Amniotic stem cell (primary cell): Measurements from ENCODE around the gene BTG3.

ENCODE experiments used
- DNase-seq: peaks from one replicate; lab custom pipeline; 2025; lab: John Stamatoyannopoulos, UW

Gene BTG3, protein sequence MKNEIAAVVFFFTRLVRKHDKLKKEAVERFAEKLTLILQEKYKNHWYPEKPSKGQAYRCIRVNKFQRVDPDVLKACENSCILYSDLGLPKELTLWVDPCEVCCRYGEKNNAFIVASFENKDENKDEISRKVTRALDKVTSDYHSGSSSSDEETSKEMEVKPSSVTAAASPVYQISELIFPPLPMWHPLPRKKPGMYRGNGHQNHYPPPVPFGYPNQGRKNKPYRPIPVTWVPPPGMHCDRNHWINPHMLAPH

DNA sequence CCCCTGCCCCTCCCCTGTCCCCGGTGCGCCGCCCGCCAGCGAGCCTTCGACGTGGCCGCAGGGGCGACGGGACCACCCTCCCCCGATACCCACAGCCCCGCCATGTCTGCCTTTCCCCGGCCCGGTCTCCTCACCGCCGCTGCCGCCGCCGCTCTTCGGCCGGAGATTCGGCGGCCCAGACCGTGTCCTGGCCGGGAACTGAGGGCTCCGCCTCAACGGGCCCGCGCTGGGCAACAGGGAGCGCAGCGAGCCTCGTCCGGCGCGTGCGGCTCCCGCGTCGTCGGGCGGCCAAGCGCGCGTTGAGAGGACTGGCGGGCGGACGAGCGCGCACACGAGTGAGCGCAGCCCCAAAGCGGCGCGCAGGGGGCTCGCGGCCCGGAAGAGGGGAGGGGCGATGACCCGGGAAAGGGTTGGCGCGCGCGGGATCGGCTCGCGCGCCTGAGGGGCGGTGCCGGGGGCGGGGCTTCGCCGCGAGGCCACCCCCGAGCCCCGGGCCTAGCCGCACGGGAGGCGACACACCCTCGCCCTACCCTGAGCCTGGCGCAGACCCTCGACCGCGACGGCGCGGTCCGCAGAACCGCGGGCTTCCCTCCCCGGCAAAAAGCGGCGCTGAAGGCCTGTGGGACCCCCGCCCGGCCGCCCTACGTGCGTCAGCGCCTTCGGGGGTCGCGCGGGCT, at the start of gene BTG3:
Gene BTG3 (minus strand): TSS at position 337 of the 677 bp plus-strand sequence. CDS start 3,757 bp downstream, outside the sequence.
- peak; percentile 36 for DNase-seq

DNA sequence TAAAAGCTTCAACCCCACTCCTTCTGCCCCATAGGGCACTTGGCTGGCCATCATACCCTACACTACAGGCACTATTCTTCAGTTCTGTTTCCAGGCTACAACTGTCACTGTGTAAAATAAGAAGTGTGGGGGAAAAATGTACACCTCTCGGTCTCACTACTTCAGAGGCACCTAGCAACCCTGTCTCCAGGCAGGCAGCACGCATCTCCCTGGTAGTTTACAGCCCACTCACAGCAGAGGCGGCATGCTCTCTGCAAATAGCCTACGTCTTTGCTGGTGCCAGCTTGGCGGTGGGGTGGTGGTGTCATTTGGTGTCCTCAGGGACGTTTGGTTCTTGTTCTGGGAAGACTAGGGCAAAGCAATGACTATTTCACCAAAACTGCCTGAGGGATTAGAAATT, 48.2 kb upstream of the BTG3 start:
- no peak for DNase-seq

DNA sequence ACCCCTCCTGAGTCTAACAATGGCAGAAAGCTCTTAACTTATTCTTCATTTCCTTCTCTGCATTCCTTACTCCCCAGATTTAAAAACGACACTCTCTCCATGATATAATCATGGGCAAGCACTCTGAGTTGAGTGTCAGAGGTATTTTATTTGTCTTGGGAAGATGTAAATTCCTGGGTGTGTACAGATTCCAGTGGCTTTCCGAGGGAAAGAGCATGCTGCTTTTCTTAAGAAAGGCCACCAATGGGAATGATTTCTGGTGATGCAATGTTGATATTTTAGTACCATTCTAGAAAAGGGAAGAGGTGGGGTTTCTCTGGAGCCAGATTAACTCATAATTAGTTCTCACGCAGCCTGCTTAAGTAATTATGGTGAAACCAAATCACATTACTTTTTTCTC, 47.8 kb upstream of the BTG3 start:
- DNase-seq = no peak

DNA sequence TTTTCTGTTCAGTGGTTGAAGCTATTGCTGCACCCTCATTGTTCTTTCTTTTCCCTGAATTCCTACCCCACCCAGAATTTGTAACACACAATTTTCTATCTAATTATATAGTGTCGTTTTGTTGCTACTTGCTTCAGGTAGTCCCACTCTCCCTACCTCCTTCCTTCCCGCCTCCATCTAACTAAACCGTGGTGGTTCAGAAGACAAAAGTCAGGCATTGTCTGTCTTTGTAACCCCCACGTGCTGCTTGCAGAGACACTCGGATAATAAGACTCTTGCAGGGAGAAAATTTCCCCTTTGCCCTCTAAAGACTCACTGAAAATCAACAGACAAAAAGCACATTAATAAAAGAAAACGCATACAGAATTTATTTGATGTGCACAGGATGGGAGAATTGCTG, 46.2 kb upstream of the BTG3 start:
- no peak for DNase-seq

DNA sequence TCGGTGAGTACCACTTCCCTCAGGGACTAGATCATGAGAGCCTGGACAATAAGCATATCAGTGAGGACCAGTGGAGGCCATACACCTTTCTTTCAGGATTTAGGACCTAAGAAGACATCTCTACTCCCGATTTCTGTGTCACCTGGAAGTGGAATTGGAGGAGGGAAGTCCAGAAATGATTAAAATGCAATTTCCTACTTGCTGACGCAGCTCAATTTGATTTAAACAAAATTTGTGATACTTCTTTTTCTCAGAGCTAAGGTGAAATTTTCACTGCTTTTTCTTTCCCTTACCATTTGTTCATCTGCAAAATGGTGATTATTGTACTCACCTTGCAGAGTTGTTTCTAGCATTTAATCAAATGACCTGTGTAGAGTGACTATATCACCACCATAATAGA, 38.8 kb upstream of the BTG3 start:
- DNase-seq = no peak

DNA sequence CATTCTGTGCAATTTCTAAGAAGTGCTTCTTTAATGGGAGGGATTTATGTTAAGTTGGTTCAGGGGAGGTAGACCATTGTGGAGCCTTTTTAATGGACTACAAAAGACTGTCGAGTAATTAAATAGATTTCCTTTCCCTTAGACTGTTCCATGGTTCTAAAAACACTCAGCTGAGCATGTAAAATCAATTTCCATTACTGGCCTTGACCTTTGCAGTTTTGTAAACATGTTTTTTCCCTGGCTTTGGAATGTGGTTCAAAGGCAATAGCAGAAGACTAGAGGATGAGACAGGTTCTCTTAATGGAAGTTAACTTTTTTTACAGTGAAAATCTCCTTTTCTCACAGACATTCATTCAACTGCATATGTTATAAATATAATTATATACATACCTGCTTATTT, 37.6 kb upstream of the BTG3 start:
- no peak for DNase-seq

DNA sequence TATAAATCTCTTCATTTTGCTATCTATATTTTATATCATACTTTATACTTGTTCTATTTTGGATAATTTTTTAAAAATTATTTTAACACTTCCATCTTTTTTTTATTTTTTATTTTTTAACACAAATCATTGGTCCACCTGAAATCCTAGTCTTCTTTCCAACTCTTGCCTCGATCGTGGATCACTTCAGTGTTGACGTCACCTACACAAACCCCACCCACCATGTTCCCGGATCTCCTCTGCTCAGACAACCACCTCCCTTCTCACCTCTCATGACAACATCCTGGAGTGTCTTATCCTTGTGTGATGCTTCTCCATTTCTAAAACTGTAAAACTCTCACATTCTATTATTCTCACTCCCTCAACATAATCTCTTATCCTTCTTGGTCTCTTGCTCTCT, 34.1 kb upstream of the BTG3 start:
- no peak for DNase-seq

DNA sequence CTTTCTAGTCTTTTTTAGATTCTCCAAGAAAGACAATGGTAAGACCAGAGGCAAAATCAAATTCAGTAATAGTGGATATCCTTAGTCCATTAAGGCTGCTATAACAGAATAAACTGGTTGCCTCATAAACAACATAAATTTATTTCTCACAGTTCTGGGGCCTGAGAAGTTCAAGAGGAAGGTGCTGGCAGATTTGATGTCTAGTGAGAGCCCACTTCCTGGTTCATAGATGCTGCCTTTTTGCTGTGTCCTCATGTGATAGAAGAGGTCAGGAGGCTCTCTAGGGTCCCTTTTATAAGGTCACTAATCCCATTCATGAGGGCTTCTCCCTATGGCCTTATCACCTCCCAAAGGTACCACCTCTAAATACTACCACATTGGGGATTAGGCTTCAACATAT, 31.5 kb upstream of the BTG3 start:
- DNase-seq = no peak

DNA sequence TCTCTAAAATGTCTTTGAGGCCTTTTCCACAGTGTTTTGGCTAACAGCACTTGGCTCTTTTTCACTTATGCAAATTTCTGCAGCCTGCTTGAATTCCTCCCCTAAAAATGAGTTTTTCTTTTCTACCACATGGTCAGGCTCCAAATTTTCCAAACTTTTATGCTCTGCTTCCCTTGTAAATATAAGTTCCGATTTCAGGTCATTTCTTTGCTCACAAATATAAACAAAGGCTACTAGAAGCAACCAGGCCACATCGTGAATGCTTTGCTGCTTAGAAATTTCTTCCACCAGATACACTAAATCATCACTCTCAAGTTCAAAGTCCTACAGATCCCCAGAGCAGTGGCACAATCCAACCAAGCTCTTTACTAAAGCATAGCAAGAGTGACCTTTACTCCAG, 28.1 kb upstream of the BTG3 start:
- DNase-seq = no peak

DNA sequence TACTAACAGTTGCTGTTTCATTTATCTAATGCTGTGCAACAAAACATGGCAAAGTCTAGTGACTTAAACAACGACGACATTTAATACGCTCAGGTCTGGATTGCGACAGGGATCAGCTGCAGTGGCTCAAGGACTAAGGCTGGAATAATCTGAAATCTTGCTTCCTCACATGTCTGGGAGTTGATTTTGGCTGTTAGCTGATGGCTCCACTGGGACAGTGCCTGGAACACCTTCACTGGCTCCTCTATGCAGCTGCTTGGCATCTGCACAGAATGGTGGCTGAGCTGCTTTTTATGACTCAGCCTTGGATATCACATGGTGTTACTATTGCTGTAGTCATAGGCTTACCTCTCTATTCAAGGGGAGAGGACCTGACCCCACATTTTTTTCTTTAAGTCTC, 24.0 kb upstream of the BTG3 start:
- no peak for DNase-seq

DNA sequence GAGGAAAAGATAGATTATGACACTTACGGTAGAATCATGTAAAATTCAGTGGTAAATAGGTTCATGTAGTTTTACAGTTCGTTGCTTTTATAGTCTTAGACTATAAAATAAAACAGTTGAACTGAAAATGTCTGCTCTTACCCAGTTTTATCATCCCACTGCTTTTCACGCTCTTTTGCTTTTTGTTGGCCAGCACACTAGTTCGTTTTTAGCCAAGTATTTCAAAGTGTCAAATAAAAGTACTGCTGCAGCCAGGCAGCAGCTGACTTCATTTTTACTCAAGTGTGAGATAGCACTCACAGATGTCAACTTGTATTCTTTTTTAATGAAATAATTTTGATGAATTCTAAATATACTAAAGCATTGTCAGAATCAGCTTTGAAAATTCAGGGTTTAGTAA, 18.5 kb upstream of the BTG3 start:
- DNase-seq = no peak

DNA sequence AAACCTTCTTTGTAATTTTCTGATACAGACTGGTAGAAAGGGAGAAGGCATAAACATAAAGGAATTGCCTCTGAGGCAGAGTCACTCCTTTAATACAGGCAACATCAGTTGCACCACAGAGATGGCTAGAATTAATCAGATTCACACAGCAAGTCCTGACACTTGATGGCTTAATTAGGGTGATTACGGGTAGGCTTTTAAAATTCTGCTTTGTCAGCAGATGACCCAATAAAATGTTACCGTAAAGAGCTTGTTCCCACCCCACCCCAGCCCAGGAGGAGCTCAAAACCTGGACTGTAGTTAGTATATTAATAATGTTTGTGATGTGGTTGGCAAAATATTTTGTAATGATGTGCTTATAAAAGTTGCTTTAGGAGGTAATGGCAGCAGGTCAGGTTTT, 9.3 kb upstream of the BTG3 start:
- no peak for DNase-seq

DNA sequence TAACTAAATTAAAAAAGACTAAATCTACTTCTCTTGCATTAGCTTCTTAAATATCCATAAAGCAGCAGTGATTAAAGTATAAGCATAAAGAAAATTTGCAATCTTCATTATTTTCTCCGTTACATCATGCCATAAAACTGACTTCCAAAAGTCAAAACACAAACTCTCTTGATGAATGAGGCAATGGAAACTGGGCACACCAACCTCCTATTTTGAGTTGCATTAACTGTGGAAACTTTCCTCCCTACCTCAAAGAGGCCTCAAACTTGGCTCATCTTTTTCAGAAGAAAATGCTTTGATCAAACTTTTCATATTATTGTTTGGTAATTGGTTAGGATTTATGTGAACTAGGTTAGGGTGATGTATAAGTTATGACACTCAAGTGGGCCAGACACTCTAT, 4.1 kb upstream of the BTG3 start:
- DNase-seq = no peak

DNA sequence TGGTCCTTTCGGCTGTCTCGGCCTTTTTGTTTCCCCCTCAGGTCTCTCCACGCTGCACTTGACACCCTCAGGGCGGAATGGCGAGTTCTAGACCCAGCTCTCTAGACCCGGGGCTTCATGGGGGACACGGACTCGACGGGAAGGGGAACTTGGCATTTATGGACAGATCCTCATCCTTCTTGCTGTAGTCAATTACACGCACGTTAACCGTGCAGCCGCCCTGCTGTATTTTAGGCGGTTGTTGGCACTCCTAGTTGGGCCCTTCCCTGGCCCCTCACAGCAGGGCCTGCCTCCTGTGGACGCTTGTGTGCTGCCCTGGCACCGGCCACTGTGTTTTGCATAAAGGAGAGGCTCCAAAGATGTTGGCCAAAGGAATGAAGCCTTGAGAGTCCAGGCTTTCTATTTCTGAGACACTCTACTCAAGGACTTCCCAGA, 558 bp upstream of the BTG3 start:
- no peak for DNase-seq

DNA sequence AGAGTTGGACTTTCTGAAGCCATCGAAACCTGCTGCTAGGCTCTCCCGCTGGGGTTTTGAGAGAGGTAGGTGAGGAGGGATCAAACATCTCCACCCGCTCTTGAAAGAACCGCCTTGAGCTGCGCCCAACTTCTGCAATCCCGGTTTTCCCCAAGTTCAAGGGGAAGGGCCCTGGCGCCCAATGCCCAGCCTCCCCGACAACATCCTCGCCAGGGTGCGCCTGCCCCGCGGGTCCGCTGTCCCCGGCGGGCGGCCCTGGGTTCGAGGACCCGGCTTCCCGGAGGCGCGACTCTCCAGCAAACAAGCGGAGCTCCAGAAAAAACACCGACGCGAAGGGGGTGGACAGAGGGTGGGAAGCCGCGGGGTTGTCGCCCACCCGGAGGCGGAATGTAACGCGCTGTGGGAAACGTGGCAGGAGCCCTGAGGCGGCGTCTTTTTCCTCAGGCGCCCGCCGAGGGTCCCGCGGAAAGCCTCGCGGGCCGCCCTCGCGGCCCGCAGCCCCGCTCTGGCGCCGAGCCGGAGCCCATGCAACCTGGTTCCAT, 607 bp downstream of the BTG3 start:
- no peak for DNase-seq

DNA sequence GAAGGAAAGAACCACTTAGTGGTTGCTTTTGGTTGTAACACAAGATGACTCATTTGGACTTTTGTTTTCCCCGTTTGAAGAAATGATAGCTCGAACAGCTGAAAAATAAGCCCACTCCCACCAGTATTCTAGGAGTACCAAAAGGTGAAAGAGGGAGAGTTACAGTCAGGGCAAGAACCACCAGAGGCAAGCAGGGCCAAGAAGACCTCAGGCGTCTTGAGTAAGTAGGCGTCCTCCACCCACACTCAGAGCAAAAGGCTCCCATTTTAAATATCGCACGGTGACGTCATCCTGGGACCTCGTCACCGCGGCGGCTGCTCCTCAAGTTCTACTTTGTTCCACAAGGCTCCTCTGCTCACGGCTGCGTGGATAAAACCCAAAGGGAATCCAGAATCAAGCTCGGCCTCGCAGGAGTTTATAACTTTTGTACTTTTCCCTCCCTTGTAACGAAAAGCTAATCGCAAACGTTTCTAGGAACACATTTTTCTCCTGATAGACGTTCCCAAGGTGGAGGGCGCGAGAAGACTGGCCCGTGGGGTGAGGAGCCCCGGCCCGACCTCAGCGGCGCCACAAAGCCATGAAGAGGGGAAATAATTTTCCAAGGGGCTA, 1.2 kb downstream of the BTG3 start:
- peak; percentile 87 for DNase-seq

DNA sequence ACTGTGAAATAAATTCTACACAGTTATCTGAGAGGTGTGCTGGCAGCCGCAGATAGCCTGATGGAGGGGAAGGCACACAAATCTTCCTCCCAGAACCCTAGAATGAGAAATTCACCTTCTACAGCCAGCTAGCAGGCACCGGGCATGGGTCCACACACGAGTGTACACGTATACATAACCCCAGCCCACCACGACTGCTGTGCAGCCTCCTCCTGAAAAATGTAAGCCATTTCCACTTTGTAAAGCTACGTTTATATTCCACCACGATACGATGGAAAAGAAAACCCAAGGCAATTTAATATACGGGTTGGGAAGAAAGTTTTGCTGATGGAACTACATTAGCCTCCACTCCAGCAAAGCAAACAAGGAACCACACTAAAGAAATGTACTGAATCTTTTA, 1.8 kb downstream of the BTG3 start:
- DNase-seq = no peak

DNA sequence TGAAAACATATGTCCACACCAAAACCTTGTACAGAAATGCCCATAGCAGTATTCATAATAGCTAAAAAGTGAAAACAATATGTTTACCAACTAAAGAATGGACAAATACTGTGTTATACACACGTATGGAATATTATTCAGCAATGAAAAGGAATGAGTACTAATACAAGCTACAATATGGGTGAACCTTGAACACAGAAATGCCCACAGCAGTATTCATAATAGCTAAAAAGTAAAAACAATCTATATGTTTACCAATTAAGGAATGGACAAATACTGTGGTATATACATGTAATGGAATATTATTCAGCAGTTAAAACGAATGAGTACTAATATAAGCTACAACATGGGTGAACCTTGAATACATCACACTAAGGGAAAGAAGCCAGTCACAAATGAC, 3.0 kb downstream of the BTG3 start:
- no peak for DNase-seq

DNA sequence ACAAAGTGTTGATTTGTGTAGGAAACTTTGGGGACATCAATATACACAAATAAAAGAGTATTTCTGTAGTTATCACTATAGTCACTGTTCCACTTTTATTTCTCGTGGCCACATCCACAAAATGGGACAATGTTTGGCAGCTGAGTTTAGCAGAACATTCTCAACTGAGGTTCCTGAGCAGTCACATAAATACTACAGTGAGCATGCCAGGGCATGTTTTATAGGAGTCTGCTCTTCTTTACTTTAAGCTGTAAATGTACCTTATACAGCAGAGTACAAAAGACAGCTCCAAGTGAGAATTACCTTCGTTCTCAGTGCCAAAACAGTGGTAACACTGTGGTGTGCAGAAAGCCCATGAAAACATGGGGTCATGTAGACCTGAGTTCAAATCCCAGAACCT, 5.0 kb downstream of the BTG3 start:
- no peak for DNase-seq

DNA sequence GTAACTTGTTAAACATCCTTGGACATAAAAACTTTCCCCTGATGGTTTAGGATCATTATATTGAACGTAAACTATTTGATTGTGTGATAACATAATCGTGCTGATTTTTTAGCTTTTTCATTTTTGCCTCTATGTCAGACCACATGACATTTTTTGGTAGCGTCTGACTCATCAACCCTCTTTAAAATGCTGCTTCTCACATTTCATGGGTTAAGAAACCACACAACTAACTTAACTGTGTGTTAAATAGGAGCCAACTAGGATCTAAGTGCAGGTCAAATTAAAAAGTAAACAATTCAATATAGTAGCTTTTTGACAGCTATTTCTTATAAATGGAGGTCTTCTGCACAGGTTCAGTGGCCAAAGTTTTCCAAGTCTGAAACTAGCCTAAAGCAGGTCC, 9.8 kb downstream of the BTG3 start:
- no peak for DNase-seq

DNA sequence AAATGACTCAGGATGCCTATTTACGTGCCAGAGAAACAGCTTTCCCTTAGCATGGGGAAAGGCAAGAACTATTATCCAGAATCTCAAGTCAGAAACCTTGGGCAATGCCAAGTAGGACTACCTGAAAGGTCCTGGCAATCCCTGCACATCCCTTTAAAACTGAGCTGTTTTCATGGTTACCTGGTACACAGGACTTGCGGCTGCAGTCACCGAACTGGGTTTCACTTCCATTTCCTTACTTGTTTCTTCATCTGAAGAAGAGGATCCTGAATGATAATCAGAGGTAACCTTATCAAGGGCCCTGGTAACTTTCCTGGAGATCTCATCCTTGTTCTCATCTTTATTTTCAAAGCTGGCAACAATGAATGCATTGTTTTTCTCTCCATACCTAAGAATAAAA, 14.3 kb downstream of the BTG3 start:
- no peak for DNase-seq

DNA sequence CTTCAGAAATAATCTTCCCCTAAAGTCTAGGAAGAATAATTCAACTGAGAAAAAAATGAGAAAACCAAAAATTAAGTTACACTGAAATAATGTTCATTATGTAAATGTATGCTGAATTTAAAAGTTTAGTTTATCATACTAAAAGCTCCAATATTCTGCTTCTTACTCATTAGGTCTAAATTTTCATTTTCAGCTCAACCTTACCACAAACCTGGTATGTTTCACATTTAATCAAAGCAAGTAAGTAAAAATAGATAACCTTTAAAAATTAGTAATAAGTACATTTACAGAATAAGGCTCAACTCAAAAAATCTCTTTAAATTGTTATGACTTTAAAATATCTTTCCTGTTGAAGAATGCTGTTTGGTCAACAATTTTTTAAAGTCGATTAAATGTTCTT, 15.0 kb downstream of the BTG3 start:
- DNase-seq = no peak

DNA sequence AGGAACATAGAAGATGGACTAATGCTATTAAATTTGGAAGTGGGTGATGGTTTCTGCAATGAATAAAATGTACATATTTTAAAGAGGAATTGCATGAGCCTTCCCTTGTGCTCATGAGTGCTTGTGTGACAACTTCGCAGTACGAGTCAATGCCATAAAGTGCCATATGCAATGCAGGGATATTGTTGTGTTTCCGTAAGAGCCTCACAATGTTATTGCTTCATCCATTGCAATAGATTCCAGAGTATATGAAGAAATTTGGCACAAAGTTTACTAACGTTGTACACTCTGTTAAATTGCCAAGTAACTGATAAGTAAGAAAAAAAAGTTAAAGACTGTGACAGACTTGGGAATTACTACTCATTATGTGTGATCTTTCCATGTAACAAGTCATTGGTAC, 22.3 kb downstream of the BTG3 start:
- no peak for DNase-seq
